HG03066 (cell line): ENCODE results near the gene KLF15.

Source experiments
- ATAC-seq: cut with Tn5 transposase; IDR thresholded peaks from one replicate; pipeline ENCODE4 v1.9.1; 2021; ENCODE audit warnings: low read depth; ENCODE audit not compliant: unreplicated experiment

The KLF15 gene

DNA sequence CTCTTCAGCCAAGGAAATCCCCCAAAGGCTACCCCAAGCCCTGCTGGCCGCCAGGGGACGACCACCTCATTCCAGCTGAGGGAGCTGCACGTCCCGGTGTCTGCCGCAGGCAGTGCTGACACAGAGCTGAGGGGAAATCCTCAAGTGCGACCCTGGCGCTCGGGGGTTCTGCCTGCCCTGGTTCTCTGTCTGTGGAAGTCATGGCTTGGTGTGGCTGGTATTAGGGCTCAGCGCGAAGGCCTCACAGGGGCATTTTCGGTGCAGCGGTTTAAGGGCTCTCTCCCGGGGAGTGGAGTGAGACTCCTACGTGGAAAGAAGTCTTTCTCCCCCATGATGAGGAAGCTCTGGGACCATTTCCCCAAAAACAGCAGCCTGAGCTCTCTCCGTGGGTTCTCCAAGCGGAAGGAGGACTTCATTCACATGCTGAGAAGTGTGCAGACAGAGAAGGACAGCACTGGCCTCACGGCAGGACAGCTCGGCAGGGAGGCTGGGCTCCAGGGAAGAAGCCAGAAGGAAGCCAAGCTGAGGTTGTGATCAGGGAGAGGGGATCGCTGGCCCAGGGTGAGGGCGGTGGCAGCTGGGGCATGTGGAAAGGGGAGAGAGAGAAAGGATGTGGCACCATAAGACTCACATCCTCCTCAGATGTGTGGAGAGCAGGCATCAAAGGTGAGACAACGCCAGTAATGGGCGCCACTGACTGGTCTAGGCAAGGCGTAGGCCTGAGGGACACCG lies 48.6 kb downstream of the KLF15 start:
- no peak for ATAC-seq

DNA sequence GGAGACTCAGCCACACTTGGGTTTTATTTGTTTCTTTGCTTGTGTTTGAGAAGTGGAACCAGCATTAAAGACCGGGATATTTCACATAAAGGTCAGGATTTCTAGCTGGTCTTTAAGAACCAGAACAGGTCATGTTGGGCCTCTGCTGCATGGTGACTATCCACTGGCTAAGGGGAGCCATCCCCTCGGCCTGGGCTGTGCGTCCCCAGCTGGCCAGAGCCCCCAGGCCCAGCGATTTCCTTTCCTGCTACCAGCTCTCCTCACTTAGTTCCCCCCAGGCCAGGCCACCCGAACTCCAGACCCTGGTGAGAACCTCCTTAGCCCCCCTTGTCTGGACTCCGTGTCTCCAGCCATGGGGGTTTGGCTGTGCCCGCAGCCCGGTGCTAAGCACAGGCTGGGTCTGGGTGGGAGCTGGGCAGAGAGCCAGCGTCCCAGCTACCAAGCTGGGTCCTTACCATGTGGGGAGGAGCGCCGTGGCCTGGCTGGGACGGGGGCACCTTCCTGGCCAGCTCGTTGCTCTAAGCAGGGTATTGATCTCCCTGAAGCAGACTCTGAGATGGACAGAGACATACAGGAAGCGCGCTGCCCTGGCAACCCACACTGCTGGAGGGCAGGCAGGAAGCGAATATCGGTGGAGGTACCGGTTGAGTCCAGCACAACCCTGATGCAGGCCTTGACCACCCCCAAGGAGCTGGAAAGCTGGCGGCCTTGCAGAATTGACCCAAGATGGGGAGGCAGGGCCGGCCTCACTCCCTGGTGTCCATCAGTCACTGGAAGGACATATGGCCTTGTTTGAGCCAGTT lies 49.4 kb downstream of the KLF15 start:
- ATAC-seq: no peak

DNA sequence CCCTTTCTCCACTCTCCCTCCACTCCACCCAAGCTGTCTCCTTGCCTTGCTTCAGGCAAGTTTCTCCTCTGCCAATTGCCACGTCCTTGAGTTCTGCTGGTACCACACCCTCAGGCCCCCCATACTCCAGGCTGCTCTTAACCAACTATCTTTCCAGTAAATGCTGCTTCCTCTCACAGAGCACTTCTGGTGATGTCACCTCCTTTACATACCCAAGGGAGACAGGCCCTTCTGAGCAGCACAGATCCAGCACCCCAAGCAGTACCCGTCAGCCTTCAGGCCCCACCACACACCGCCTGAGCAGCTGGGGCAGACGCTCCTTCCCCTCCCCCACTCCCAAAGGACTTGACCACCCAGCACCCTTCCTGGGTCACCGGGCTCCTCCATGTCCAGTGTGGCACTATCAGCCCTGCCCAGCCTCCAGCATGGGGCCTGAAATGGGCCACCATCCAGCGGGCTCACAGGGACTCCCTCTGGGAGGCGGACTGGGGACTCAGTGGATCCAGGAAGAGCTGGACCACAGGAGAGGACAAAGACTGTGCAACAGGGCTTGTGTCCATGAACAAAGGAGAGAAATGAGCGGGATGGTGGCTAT lies 50.2 kb downstream of the KLF15 start:
- ATAC-seq: no peak

DNA sequence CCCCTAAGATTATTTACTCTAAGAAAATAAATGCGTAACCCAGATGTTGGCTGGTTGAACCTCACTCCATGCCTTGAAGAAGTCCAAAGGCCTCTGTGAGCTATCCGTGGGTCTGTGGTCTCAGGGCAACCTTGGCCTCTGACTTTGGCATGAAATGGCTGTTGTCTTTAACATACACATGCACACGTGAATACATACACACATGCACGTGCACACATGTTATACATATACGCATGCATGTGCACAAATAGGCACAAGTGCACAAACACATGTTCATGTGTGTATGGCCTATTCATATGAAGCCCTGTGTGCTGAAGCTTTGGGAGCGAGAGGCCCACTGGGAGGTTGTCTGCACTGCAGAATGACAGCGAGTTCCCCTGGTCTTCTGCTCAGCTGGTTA lies 50.8 kb downstream of the KLF15 start:
- ATAC-seq: no peak

DNA sequence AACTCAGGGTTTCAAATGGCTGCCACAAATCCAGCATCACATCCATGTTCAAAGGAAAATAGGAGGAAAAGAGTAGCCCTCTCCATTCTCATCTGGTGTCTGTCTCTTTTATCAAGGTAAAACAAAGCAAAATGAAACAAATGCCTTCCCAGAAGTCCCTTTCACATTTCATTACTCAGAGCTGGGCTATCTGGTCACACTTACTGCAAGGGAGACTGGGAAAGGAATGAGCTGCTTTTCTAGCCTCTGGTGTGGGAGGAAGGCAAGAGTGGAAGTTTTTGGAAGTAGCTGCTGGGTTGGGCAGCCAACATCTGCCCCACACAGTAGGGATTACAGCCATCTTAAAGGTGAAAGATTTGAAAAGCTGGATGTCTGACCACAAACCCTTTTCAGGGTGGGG lies 51.8 kb downstream of the KLF15 start:
- ATAC-seq: no peak

DNA sequence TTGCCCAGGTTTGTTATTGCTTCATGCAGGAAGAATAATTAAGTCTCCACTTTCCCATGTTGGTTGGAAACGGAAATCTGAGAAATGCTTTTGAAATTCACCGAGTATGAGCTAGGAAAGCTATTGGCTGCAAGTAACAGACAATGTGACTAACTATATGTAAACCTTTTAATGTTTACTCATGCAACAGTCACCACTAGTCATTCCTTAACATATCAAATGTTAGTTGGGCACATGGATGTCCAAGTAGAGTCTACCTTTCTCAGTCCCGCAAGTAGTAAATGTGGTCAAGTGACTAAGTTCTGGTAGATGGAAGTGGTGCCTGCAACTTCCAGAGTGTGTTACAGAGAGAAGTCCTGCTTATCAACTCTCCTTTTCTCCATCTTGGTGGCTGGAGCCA lies 52.5 kb downstream of the KLF15 start:
- ATAC-seq: no peak

DNA sequence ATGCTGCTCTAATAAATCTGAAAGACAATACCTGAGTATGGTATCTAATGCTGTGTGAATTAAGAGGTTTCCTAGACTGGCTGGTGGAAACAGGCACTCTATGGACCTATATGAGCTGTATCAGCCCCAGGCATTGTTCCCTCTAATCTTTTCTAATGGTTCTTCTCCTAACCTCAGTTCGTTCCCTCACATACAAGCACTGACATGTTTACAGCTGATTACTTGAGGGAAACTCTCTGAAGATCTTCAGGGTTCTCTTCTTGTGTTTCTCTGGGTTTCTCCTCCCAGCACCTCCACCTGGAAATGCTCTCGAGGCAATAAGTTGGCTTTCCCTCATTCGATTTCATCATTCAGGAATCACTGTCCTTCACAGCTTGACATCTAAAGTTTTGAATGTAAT lies 52.9 kb downstream of the KLF15 start:
- ATAC-seq: no peak

DNA sequence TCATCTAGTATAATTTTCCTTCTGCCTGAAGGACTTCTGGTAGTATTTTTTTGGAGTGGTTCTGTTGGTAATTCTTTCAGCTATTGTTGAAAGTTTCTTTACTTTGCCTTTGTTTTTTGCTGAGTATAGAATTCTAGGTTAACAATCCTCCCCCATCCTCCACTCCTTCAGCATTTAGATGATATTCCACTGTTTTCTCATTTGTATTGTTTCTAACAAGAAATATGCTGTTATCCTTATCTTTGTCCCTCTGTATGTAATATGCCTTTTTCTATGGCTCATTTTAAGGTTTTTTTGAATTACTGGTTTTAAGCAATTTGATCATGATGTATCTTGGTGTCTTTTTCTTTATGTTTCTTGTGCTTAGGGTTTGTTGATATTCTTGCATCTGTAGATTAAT lies 53.9 kb downstream of the KLF15 start:
- no peak for ATAC-seq

DNA sequence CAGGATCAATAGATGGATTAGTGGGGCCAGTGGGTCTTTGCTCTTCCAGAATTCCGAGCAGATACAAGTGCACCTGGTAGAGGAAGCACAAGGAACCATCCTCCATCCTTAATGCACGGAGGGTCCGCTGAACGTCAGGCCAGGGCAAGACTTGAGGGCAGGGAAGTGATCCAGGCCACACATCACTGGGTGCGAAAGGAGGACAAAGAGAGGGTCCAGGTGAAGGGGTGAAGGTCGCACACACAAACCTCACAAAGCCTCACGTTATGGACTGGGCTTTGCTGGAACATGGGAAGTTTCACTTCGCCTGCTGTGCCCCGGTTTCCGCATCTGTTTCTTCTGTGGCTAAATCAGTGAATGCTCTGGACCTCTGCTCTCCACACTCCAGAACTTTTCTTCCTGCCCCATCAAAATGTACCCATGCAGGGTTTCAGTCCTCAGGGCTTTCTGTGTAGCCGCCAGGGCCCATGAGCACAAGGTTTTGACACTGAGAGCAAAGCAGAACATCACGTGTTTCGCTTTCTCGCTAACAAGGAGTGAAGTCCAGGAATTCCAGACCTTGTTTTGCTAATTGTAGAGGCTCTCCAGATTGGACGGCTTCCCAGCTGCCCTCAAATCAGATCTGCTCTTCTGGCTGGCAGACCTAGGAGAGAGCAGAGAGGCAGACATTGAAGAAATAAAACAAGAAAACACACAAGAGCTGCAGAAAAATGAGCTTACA lies 56.3 kb downstream of the KLF15 start:
- ATAC-seq: no peak

DNA sequence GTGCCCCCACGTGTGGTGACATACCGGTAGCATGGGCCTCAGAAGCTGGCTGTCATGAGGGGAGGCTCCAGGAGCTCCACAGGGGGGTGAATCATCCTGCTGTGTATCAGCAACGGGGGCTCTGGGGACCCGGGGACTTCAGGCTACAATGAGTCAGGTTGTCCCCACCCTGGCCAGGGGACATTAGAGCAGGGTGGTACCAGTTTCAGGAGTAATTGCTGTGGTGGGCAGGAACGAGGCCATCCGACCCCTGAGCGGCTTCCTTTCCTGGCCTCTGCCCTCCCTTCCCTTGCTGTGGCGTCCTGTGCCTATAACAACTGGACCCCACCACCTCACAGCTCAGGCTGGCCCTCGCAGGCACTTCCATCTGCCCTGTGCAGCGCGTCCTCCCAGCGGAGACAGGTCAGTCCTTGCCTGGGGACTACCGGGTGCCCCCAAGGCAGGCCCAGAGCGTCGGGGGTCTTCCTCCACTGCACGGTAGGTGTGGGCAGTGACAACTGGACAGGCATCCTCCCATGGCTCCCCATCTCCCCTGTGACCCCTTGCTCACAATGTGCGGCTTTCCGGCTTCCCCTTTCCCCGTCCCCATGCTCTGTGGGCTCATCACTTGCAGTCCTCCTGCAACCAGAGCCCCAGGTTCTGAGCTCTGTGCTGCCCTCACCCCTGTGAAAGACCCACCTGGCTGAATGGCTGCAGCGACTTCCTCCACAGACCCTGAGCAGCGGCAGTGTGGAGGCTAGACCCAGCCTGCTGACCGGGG lies 57.0 kb downstream of the KLF15 start:
- no peak for ATAC-seq

DNA sequence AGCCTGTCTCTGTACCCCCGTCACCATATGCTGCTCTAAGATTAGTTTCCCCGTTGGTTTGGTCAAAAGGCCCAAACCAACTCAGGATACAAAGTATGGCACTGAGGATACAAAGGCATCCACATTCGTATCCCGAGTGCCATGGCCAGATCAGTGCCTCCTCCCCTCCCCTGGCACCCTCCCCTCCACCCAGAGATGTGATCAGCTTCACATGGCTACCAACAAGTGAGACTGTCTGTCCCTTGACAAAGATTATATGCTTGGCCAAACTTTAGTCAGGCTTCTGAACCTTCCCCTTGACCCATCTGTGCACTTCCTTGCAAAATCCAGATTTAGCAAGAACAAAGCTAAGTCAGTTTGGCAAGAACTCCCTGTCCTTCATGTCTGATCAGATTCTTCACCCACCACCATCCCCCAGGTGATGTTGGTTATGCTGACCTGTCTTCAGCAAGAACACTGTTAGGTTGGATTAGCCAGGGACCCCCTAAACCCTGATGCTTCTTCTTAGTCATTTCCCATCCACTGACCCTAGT lies 61.7 kb downstream of the KLF15 start:
- no peak for ATAC-seq

DNA sequence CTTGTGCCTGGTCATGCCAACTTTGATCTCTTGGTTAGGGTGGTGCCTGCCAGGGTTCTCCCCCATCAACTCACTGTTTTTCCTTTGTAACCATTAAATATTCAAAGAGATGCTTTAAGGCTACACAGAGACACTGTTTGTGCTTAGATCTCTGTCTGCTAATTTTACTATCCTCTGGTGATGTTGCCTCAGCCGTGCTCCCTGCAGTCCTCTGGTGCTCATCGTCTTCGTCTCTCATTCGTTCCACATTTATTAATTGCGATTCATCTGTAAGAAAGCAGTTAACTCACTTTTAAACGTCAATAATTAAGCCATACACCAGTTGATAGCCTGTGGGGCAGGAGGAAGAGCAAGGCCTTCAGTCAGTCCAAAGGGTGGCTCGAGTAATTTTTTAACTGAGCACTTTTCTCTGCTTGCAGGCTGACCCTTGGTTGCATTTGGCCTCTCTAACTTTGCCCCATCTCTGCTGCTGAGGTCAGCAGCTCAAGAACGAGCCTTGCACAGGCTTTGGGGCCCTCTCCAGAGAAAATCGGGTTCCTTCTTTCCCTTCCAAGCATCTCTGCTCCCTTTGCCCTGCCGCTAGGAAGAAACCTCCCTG lies 62.9 kb downstream of the KLF15 start:
- no peak for ATAC-seq

DNA sequence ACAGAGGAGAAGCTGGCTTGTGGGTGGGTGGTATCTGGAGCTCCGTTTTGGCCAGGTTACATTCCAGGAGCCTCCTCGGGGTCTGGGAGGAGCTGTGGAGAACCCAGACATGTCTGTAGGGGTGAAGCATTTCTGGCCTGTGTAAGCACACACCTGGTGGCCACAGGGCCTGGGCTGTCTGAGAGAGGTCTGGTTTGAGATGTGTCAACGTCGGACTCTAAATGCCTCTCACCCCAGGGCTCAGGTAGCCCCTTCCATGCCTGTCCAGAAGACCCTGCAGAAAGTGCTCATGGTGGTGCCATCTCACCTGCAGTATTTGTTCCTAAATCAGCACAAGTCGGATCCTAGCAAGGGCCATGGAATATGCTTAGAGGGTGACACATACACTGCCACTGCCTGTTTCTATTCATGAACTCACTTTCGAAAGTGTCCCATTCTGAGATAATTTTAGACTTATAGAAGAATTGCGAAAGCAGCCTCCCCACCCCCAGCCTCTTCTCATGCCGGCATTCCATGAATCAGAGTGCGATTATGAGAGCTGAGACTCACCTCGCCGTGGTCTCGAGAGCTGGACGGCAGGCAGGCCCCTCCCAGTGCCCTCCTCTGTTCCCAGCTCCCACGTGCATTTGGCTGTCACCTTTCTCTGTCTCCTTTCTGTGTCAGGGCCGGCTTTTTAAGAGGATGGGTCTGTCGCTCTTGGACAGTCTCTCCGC lies 63.7 kb downstream of the KLF15 start:
- no peak for ATAC-seq
